Endodermal cell (in vitro differentiated cells): ENCODE results near the gene PTPRE. TPM values are rescaled to one million over a fixed set of nuclear protein-coding genes. Genes with fewer than 3 reads are reported as not detected.

Experiments used
- DNase-seq: peaks from one replicate; pipeline ENCODE4 v3.0.0-alpha.2; 2017
- H3K27ac ChIP-seq: 2 replicates; pipeline ENCODE4 v1.5.1; 2013; ENCODE audit warnings: mild to moderate bottlenecking, low read depth, low read length, moderate library complexity
- H3K27me3 ChIP-seq: 2 replicates; pipeline ENCODE4 v1.6.1; 2013; ENCODE audit warnings: mild to moderate bottlenecking, low read length, moderate library complexity; ENCODE audit not compliant: insufficient read depth, control insufficient read depth, poor library complexity, severe bottlenecking
- H3K36me3 ChIP-seq: 2 replicates; pipeline ENCODE4 v1.7.0; 2013; ENCODE audit warnings: mild to moderate bottlenecking, low read length, moderate library complexity; ENCODE audit not compliant: control insufficient read depth, insufficient read depth
- H3K4me1 ChIP-seq: one replicate; pipeline ENCODE4 v1.7.0; 2013; ENCODE audit warnings: low read length; ENCODE audit not compliant: control insufficient read depth, insufficient read depth
- H3K4me3 ChIP-seq: 2 replicates; pipeline ENCODE4 v1.5.1; 2013; ENCODE audit warnings: mild to moderate bottlenecking, low read length, moderate library complexity
- H3K9ac ChIP-seq: 2 replicates; pipeline ENCODE4 v1.6.1; 2013; ENCODE audit warnings: mild to moderate bottlenecking, low read length, moderate library complexity; ENCODE audit not compliant: poor library complexity, severe bottlenecking; ENCODE audit errors: extremely low read depth
- H3K9me3 ChIP-seq: 2 replicates; pipeline ENCODE4 v1.6.1; 2013; ENCODE audit warnings: mild to moderate bottlenecking, low read length, moderate library complexity; ENCODE audit not compliant: control insufficient read depth
- H3K27ac Mint-ChIP-seq: 2 replicates; pipeline ENCODE4 v1.8.0; 2020; ENCODE audit warnings: mixed read lengths
- H3K27me3 Mint-ChIP-seq: 2 replicates; pipeline ENCODE4 v1.8.0; 2021; ENCODE audit warnings: mild to moderate bottlenecking, mixed read lengths; ENCODE audit not compliant: insufficient read depth
- H3K36me3 Mint-ChIP-seq: 2 replicates; pipeline ENCODE4 v1.8.0; 2020; ENCODE audit warnings: low read depth, mixed read lengths
- H3K4me1 Mint-ChIP-seq: 2 replicates; pipeline ENCODE4 v1.8.0; 2020; ENCODE audit warnings: mixed read lengths
- H3K4me3 Mint-ChIP-seq: 2 replicates; pipeline ENCODE4 v1.8.0; 2020; ENCODE audit warnings: mild to moderate bottlenecking, moderate library complexity, mixed read lengths
- H3K9me3 Mint-ChIP-seq: 2 replicates; pipeline ENCODE4 v1.8.0; 2020; ENCODE audit warnings: mild to moderate bottlenecking, mixed read lengths
- WGBS, 2 experiments: methylation state at CpG; one replicate each; pipeline versions ENCODE4 v1.1.5 to v1.1.7; 2013; ENCODE audit warnings: missing lambda C conversion rate in 2 of 2, mixed read lengths in 1 of 2; ENCODE audit not compliant: insufficient coverage in 1 of 2, insufficient read length in 1 of 2; 5-methylcytosine and 5-hydroxymethylcytosine counted together
- total RNA-seq, 2 donors: library from RNA; stranded (reverse); fragmentation: NEBNext Ultra II Directional in 1 of 2; extraction: Animal tissue kit (Norgen Biotek cat#: 25700) in 1 of 2; gene quantifications; 2 replicates in 1 of 2; 3 replicates in 1 of 2; pipeline ENCODE4 v1.2.1, GENCODE V29; 2021
- TF ChIP-seq, protein P1 (sequence below): fragments of 200-600 bp; sonication (generic); conservative IDR thresholded peaks from 2 replicates; pipeline ENCODE4 v1.5.0; 2021; ENCODE audit warnings: antibody characterized with exemption, mild to moderate bottlenecking

PTPRE gene
- total RNA-seq, 2 donors from 2014 or later: 0.75 to 3.0 TPM

GRCh38 chr10:128115356-128115755 is 208.5 kb downstream of the PTPRE start:
- TF ChIP-seq, protein P1, sequence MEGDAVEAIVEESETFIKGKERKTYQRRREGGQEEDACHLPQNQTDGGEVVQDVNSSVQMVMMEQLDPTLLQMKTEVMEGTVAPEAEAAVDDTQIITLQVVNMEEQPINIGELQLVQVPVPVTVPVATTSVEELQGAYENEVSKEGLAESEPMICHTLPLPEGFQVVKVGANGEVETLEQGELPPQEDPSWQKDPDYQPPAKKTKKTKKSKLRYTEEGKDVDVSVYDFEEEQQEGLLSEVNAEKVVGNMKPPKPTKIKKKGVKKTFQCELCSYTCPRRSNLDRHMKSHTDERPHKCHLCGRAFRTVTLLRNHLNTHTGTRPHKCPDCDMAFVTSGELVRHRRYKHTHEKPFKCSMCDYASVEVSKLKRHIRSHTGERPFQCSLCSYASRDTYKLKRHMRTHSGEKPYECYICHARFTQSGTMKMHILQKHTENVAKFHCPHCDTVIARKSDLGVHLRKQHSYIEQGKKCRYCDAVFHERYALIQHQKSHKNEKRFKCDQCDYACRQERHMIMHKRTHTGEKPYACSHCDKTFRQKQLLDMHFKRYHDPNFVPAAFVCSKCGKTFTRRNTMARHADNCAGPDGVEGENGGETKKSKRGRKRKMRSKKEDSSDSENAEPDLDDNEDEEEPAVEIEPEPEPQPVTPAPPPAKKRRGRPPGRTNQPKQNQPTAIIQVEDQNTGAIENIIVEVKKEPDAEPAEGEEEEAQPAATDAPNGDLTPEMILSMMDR: no peak
- no peaks in the 10 kb centered on the region for H3K4me1 Mint-ChIP-seq
- Histone ChIP-seq H3K27ac (no peak overlapping the region), H3K4me3 (no peak overlapping the region), H3K27me3 (no peaks in the 10 kb centered on the region), H3K4me1 (no peaks in the 10 kb centered on the region), H3K9me3 (no peaks in the 10 kb centered on the region), H3K36me3 (peaks cover 89% of the 10 kb centered on the region), H3K9ac (no peak overlapping the region)
- 97 to 100% methylated on average over 6 to 8 of the region's 8 CpGs for WGBS, 2 experiments
- H3K36me3 Mint-ChIP-seq: peaks cover 65% of the 10 kb centered on the region
- no peak overlapping the region for H3K27ac Mint-ChIP-seq
- DNase-seq: no peak
- H3K27me3 Mint-ChIP-seq: no peaks in the 10 kb centered on the region
- no peak overlapping the region for H3K4me3 Mint-ChIP-seq
- H3K9me3 Mint-ChIP-seq: no peaks in the 10 kb centered on the region

DNA sequence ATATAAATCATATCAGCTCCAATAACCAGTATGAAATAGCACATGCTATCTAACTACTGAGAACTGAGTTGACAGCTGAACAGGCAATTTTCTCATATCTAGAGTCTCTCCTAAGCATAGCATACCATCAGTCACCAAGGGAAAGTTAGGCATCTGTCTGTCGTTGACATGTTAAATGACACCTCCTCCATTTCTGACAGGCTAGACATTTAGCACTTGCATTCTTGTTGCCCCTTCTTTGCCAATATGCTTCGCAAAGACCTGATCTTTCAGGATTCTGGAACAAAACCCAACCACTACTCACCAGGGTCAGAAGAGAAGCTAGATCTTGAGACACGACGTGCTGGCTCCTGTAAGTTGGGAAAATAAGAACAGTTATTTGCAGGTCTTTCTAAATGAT is 209.3 kb downstream of the PTPRE start:
- no peak overlapping the region for H3K4me3 Mint-ChIP-seq
- Histone ChIP-seq H3K9ac (no peak overlapping the region), H3K4me1 (no peaks in the 10 kb centered on the region), H3K27ac (no peak overlapping the region), H3K36me3 (peaks cover 88% of the 10 kb centered on the region), H3K9me3 (no peaks in the 10 kb centered on the region), H3K27me3 (no peaks in the 10 kb centered on the region), H3K4me3 (no peak overlapping the region)
- DNase-seq: no peak
- H3K36me3 Mint-ChIP-seq: peaks cover 62% of the 10 kb centered on the region
- 94 to 100% methylated on average over 1 to 4 of the region's 4 CpGs for WGBS, 2 experiments
- TF ChIP-seq, protein P1: no peak
- H3K27ac Mint-ChIP-seq: no peak overlapping the region
- H3K27me3 Mint-ChIP-seq: no peaks in the 10 kb centered on the region
- no peaks in the 10 kb centered on the region for H3K4me1 Mint-ChIP-seq
- H3K9me3 Mint-ChIP-seq: no peaks in the 10 kb centered on the region

- WGBS, 2 experiments: 88 to 90% methylated on average over 4 to 11 of the region's 13 CpGs
- no peak overlapping the region for H3K27ac ChIP-seq
- H3K4me1 ChIP-seq: no peaks in the 10 kb centered on the region
- peak; percentile 52 for DNase-seq
- H3K9me3 Mint-ChIP-seq: no peaks in the 10 kb centered on the region
- no peak overlapping the region for H3K4me3 ChIP-seq
- no peaks in the 10 kb centered on the region for H3K4me1 Mint-ChIP-seq
- H3K9me3 ChIP-seq: no peaks in the 10 kb centered on the region
- H3K36me3 Mint-ChIP-seq: peaks cover 58% of the 10 kb centered on the region
- no peak overlapping the region for H3K27ac Mint-ChIP-seq
- TF ChIP-seq, protein P1: peak; percentile 83
- H3K27me3 Mint-ChIP-seq: no peaks in the 10 kb centered on the region
- H3K36me3 ChIP-seq: peaks cover 84% of the 10 kb centered on the region
- H3K27me3 ChIP-seq: no peaks in the 10 kb centered on the region
- no peak overlapping the region for H3K9ac ChIP-seq
- no peak overlapping the region for H3K4me3 Mint-ChIP-seq
These were observed 210.1 kb downstream of the PTPRE start for GRCh38 chr10:128116851-128117615.
